ENCODE results near the gene GSK3B. TPM values are rescaled to one million over a fixed set of nuclear protein-coding genes. Genes with fewer than 3 reads are reported as not detected.

Gene GSK3B
- total RNA-seq, 1 donor from 2014 or later: 138 TPM

GRCh38 chr3:119849126-119849525, 245.1 kb downstream of the GSK3B start:
- no peak for DNase-seq
- TF ChIP-seq CTCF (IDR thresholded peaks at IDR 0.05; ENCODE audit: partially characterized antibody, unreplicated experiment): no peak
- peaks cover 6% of the 10 kb centered on the region for H3K9me3 Mint-ChIP-seq (ENCODE audit: unreplicated experiment)
- H3K4me3 Mint-ChIP-seq (ENCODE audit: unreplicated experiment): no peak overlapping the region
- H3K27me3 Mint-ChIP-seq (ENCODE audit: unreplicated experiment): no peaks in the 10 kb centered on the region
- no peak overlapping the region for H3K27ac Mint-ChIP-seq (ENCODE audit: unreplicated experiment)
- H3K36me3 Mint-ChIP-seq (ENCODE audit: unreplicated experiment): peaks cover 26% of the 10 kb centered on the region
- no peaks in the 10 kb centered on the region for H3K4me1 Mint-ChIP-seq (ENCODE audit: low read depth, unreplicated experiment)

- no peak overlapping the region for H3K4me3 Mint-ChIP-seq (ENCODE audit: unreplicated experiment)
- TF ChIP-seq CTCF (IDR thresholded peaks at IDR 0.05; ENCODE audit: partially characterized antibody, unreplicated experiment): no peak
- H3K9me3 Mint-ChIP-seq (ENCODE audit: unreplicated experiment): peaks cover 9% of the 10 kb centered on the region
- H3K27me3 Mint-ChIP-seq (ENCODE audit: unreplicated experiment): no peaks in the 10 kb centered on the region
- no peak for DNase-seq
- no peaks in the 10 kb centered on the region for H3K4me1 Mint-ChIP-seq (ENCODE audit: low read depth, unreplicated experiment)
- peaks cover 16% of the 10 kb centered on the region for H3K36me3 Mint-ChIP-seq (ENCODE audit: unreplicated experiment)
- H3K27ac Mint-ChIP-seq (ENCODE audit: unreplicated experiment): no peak overlapping the region
These were observed 252.3 kb downstream of the GSK3B start for GRCh38 chr3:119841808-119842471.

GRCh38 chr3:119835556-119835955, 258.7 kb downstream of the GSK3B start:
- Mint-ChIP-seq H3K9me3 (ENCODE audit: unreplicated experiment) (no peaks in the 10 kb centered on the region), H3K27me3 (ENCODE audit: unreplicated experiment) (no peaks in the 10 kb centered on the region), H3K36me3 (ENCODE audit: unreplicated experiment) (no peaks in the 10 kb centered on the region), H3K4me3 (ENCODE audit: unreplicated experiment) (no peak overlapping the region), H3K27ac (ENCODE audit: unreplicated experiment) (no peak overlapping the region), H3K4me1 (ENCODE audit: low read depth, unreplicated experiment) (no peaks in the 10 kb centered on the region)
- no peak for TF ChIP-seq CTCF (IDR thresholded peaks at IDR 0.05; ENCODE audit: partially characterized antibody, unreplicated experiment)
- no peak for DNase-seq

- DNase-seq: no peak
- no peaks in the 10 kb centered on the region for H3K27me3 Mint-ChIP-seq (ENCODE audit: unreplicated experiment)
- TF ChIP-seq CTCF (IDR thresholded peaks at IDR 0.05; ENCODE audit: partially characterized antibody, unreplicated experiment): no peak
- H3K27ac Mint-ChIP-seq (ENCODE audit: unreplicated experiment): no peak overlapping the region
- no peaks in the 10 kb centered on the region for H3K36me3 Mint-ChIP-seq (ENCODE audit: unreplicated experiment)
- H3K4me3 Mint-ChIP-seq (ENCODE audit: unreplicated experiment): no peak overlapping the region
- H3K4me1 Mint-ChIP-seq (ENCODE audit: low read depth, unreplicated experiment): no peaks in the 10 kb centered on the region
- no peaks in the 10 kb centered on the region for H3K9me3 Mint-ChIP-seq (ENCODE audit: unreplicated experiment)
These were observed 259.4 kb downstream of the GSK3B start for GRCh38 chr3:119834754-119835370.

GRCh38 chr3:119831941-119832371, 262.3 kb downstream of the GSK3B start:
- peaks cover 14% of the 10 kb centered on the region for H3K4me1 Mint-ChIP-seq (ENCODE audit: low read depth, unreplicated experiment)
- no peaks in the 10 kb centered on the region for H3K27me3 Mint-ChIP-seq (ENCODE audit: unreplicated experiment)
- H3K27ac Mint-ChIP-seq (ENCODE audit: unreplicated experiment): no peak overlapping the region

More at GRCh38 chr3:119831941-119832371, 262.3 kb downstream of the GSK3B start:
- no peak for TF ChIP-seq CTCF (IDR thresholded peaks at IDR 0.05; ENCODE audit: partially characterized antibody, unreplicated experiment)
- H3K36me3 Mint-ChIP-seq (ENCODE audit: unreplicated experiment): no peaks in the 10 kb centered on the region
- H3K4me3 Mint-ChIP-seq (ENCODE audit: unreplicated experiment): no peak overlapping the region
- H3K9me3 Mint-ChIP-seq (ENCODE audit: unreplicated experiment): no peaks in the 10 kb centered on the region
- no peak for DNase-seq

Data from glutamatergic neuron (in vitro differentiated cells).